Measurements from ENCODE around the gene PARP1. TPM values are rescaled to one million over a fixed set of nuclear protein-coding genes. Genes with fewer than 3 reads are reported as not detected.

The PARP1 gene
- total and polyA plus RNA-seq, 8 donors = 78.7 to 153 (median 129) TPM

- TF ChIP-seq CTCF (IDR thresholded peaks at IDR 0.05) = no peak
- Histone ChIP-seq H3K27me3 (no peaks in the 10 kb centered on the region), H3K4me1 (no peaks in the 10 kb centered on the region), H3K27ac (no peak overlapping the region), H3K9me3 (no peaks in the 10 kb centered on the region), H3K4me3 (no peak overlapping the region), H3K36me3 (peaks cover 0 to 100% of the 10 kb centered on the region in 2 donors)
- ATAC-seq (no peak), DNase-seq (no peak)
- intact Hi-C loops (cut with DNase I) = no loop called here
Observed at GRCh38 chr1:226378071-226378470, 29.8 kb downstream of the PARP1 start.

DNA sequence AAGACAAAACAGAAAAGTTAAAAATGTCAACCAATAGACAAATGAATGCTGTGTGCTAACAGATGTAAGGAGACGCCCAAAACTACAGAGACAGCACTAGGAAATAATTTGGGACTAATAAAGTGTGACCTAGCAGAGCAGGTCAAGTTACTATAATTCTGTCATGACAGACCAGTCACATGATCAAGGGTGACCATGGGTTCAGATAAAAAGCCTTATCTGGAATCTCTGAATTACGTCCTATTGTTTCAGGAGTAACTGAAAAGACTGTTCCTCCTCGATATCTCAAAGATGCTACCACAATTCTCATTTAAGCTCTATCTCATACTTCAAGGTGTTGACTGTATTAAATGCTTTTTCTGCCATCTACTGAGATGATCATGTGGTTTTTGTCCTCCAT, 31.6 kb downstream of the PARP1 start:
- Histone ChIP-seq H3K4me3 (no peak overlapping the region), H3K9me3 (no peaks in the 10 kb centered on the region), H3K36me3 (peaks cover 0 to 100% of the 10 kb centered on the region in 2 donors), H3K4me1 (no peaks in the 10 kb centered on the region), H3K27me3 (no peaks in the 10 kb centered on the region), H3K27ac (no peak overlapping the region)
- DNase-seq = no peak
- no peak for ATAC-seq
- intact Hi-C loops (cut with DNase I) = no loop called here
- TF ChIP-seq CTCF (IDR thresholded peaks at IDR 0.05) = no peak

DNA sequence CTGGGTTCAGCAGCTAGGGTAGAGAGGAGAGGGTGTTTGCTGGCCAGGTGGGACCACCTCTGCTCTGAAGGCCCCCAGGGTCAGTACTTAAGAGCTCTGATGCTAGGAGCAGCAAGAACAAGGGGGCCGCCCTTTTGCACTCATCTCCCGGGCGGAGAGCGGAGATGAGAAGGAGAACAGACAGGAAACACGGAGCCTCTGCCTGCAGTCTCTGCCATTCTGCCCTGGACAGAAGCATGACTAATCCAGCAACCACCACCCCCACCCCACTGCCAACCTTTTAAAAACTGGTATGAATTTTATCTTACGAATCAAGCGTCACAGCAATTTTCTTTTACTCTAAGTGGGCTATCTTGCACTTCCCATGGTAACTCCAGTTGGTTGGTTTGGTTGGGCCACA, 34.5 kb downstream of the PARP1 start:
- peaks cover 0 to 100% of the 10 kb centered on the region in 2 donors for H3K36me3 ChIP-seq
- ATAC-seq (no peak), DNase-seq (no peak)
- no peak overlapping the region for H3K4me3 ChIP-seq
- intact Hi-C loops (cut with DNase I) = no loop called here
- no peak overlapping the region for H3K27ac ChIP-seq
- H3K4me1 ChIP-seq = no peaks in the 10 kb centered on the region
- no peaks in the 10 kb centered on the region for H3K27me3 ChIP-seq
- no peak for TF ChIP-seq CTCF (IDR thresholded peaks at IDR 0.05)
- H3K9me3 ChIP-seq = no peaks in the 10 kb centered on the region

DNA sequence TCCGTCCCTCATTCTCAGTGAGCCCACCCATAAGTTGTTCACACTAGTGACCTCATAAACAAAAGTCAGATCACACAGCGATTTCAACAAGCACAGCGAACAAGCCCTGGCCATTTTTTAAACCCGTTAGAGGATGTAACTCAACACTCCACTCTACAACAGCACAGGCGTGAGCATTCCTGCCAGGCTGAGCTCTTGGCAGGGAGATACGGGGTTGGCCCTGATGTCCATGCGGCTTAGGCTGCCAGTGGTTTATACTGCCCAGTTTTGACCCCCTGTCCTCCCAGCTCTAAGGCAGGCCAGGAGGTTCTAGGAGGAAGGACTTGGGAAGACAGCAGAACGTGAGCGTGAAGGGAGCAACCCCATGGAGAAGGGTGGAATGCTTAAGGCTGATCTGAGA, 35.0 kb downstream of the PARP1 start:
- H3K27ac ChIP-seq = no peak overlapping the region
- no peaks in the 10 kb centered on the region for H3K9me3 ChIP-seq
- no peaks in the 10 kb centered on the region for H3K27me3 ChIP-seq

GRCh38 chr1:226371866-226372490, 35.9 kb downstream of the PARP1 start:
- ATAC-seq = no peak
- intact Hi-C loops (cut with DNase I) = no loop called here
- no peak overlapping the region for H3K27ac ChIP-seq
- no peaks in the 10 kb centered on the region for H3K9me3 ChIP-seq
- DNase-seq = no peak
- no peak for TF ChIP-seq CTCF (IDR thresholded peaks at IDR 0.05)
- H3K4me3 ChIP-seq = no peak overlapping the region
- H3K36me3 ChIP-seq = peaks cover 0 to 100% of the 10 kb centered on the region in 2 donors
- H3K27me3 ChIP-seq = no peaks in the 10 kb centered on the region
- H3K4me1 ChIP-seq = no peaks in the 10 kb centered on the region

More for the DNA sequence above, 35.0 kb downstream of the PARP1 start:
- no peak for TF ChIP-seq CTCF (IDR thresholded peaks at IDR 0.05)
- DNase-seq = no peak
- intact Hi-C loops (cut with DNase I) = no loop called here
- Histone ChIP-seq H3K36me3 (peaks cover 0 to 100% of the 10 kb centered on the region in 2 donors), H3K4me3 (no peak overlapping the region), H3K4me1 (no peaks in the 10 kb centered on the region)
- ATAC-seq = no peak
